ENCODE results near the gene FNDC3B.
"Not testable (repeated sequence)": the region's sequence is repeated elsewhere in the genome, so short reads cannot be mapped to it uniquely, and the experiment has no call there.

Gene FNDC3B

GRCh38 chr3:172039436-172040077 lies at the start of gene FNDC3B:
TSS of gene FNDC3B (plus strand) at chr3:172039578. CDS start at chr3:172112480, 72,902 bp downstream.
- peak; percentile 97 for DNase-seq (ENCODE audit: low read depth)
- TF ChIP-seq CTCF (IDR thresholded peaks at IDR 0.05; ENCODE audit: low read length, missing control alignments): no peak
- peak within 1 kb of the TSS; percentile 51 for H3K4me3 ChIP-seq (replicated peaks; ENCODE audit: low read depth, low read length)

- not testable (repeated sequence) for DNase-seq (ENCODE audit: low read depth); H3K4me3 ChIP-seq (replicated peaks; ENCODE audit: low read depth, low read length)
These were observed 49.1 kb upstream of the FNDC3B start for GRCh38 chr3:171990239-171990638.

- TF ChIP-seq CTCF (IDR thresholded peaks at IDR 0.05; ENCODE audit: low read length, missing control alignments): no peak
These were observed 48.2 kb upstream of the FNDC3B start for GRCh38 chr3:171991166-171991565.

GRCh38 chr3:171994646-171995428 lies 44.5 kb upstream of the FNDC3B start:
- DNase-seq (ENCODE audit: low read depth): peak; percentile 87

More at GRCh38 chr3:171991166-171991565, 48.2 kb upstream of the FNDC3B start:
- no peak overlapping the region for H3K4me3 ChIP-seq (replicated peaks; ENCODE audit: low read depth, low read length)
- DNase-seq (ENCODE audit: low read depth): no peak

GRCh38 chr3:171995486-171995885 lies 43.9 kb upstream of the FNDC3B start:
- H3K4me3 ChIP-seq (replicated peaks; ENCODE audit: low read depth, low read length): no peak overlapping the region
- no peak for TF ChIP-seq CTCF (IDR thresholded peaks at IDR 0.05; ENCODE audit: low read length, missing control alignments)
- DNase-seq (ENCODE audit: low read depth): no peak

More at GRCh38 chr3:171994646-171995428, 44.5 kb upstream of the FNDC3B start:
- H3K4me3 ChIP-seq (replicated peaks; ENCODE audit: low read depth, low read length): no peak overlapping the region
- no peak for TF ChIP-seq CTCF (IDR thresholded peaks at IDR 0.05; ENCODE audit: low read length, missing control alignments)

- TF ChIP-seq CTCF (IDR thresholded peaks at IDR 0.05; ENCODE audit: low read length, missing control alignments): no peak
- no peak overlapping the region for H3K4me3 ChIP-seq (replicated peaks; ENCODE audit: low read depth, low read length)
- DNase-seq (ENCODE audit: low read depth): no peak
These were observed 43.1 kb upstream of the FNDC3B start for GRCh38 chr3:171996178-171996817.

- not testable (repeated sequence) for DNase-seq (ENCODE audit: low read depth); H3K4me3 ChIP-seq (replicated peaks; ENCODE audit: low read depth, low read length)
These were observed 40.6 kb upstream of the FNDC3B start for GRCh38 chr3:171998731-171999130.

GRCh38 chr3:172001616-172002015 lies 37.8 kb upstream of the FNDC3B start:
- DNase-seq (ENCODE audit: low read depth); H3K4me3 ChIP-seq (replicated peaks; ENCODE audit: low read depth, low read length): not testable (repeated sequence)
